HepG2 (cell line): ENCODE measurements around the gene ENTPD6. TPM values are rescaled to one million over a fixed set of nuclear protein-coding genes. Genes with fewer than 3 reads are reported as not detected.

Experiments
- ATAC-seq: fragments of 200-7000 bp; cut with Tn5 transposase; 3 replicates; pipeline ENCODE4 v1.9.1; 2020; ENCODE audit warnings: mild to moderate bottlenecking, moderate library complexity
- BruUV-seq: library from RNA; stranded (reverse); fragments of 400-500 nt; replicated peaks from 2 replicates; lab custom pipeline; 2021; lab: Mats Ljungman, UMichigan
- CTCF ChIA-PET: fragments of 300-600 bp; formaldehyde crosslinking; extraction: SDS; loops from one replicate; lab custom pipeline; 2021; ENCODE audit warnings: low total read pairs, inconsistent platforms, low intra/inter-chr PET ratio; lab: Yijun Ruan, JAX
- POLR2A ChIA-PET: fragments of 350-600 bp; sonication (Branson Sonifier 250); formaldehyde crosslinking; loops from one replicate; lab custom pipeline; 2020; ENCODE audit warnings: antibody characterized with exemption, inconsistent platforms; lab: Yijun Ruan, JAX
- DNase-seq: peaks from one replicate; pipeline ENCODE4 v3.0.0-alpha.2; 2015; ENCODE audit warnings: low spot score
- FAIRE-seq: peaks from 3 replicates; lab custom pipeline; 2011; peaks lifted over from hg19 to GRCh38; lab: Jason Lieb, UNC
- H2AFZ ChIP-seq: one replicate; pipeline ENCODE4 v1.6.1; 2011; ENCODE audit warnings: low read length, inconsistent platforms
- H3K27ac ChIP-seq: fragments of 300-600 bp; 3 replicates; pipeline ENCODE4 v1.8.0; 2011; ENCODE audit warnings: mixed run types, mild to moderate bottlenecking, mixed read lengths, low read length, inconsistent platforms; ENCODE audit not compliant: insufficient read depth; ENCODE audit errors: extremely low read length
- H3K27me3 ChIP-seq, 2 experiments: fragments of 200-600 bp in 1 of 2; 2 replicates in 1 of 2; 3 replicates in 1 of 2; pipeline versions ENCODE4 v1.6.0 to v1.8.0; 2011; ENCODE audit warnings: low read length in 2 of 2, mild to moderate bottlenecking in 2 of 2, moderate library complexity in 2 of 2, inconsistent platforms in 1 of 2; ENCODE audit not compliant: insufficient read depth in 2 of 2, control insufficient read depth in 1 of 2
- H3K36me3 ChIP-seq, 2 experiments: fragments of 200-600 bp in 1 of 2; replicated peaks in 1 of 2; 2 replicates in 1 of 2; 3 replicates in 1 of 2; pipeline versions ENCODE4 v1.5.1 to v1.8.0; 2011; ENCODE audit warnings: low read length in 2 of 2, inconsistent platforms in 1 of 2; ENCODE audit not compliant: insufficient read depth in 2 of 2, control insufficient read depth in 1 of 2
- H3K4me1 ChIP-seq: 2 replicates; pipeline ENCODE4 v1.5.1; 2012; ENCODE audit warnings: low read length, inconsistent platforms; ENCODE audit not compliant: insufficient read depth
- H3K4me2 ChIP-seq: 2 replicates; pipeline ENCODE4 v1.6.0; 2011; ENCODE audit warnings: low read depth, low read length, inconsistent platforms
- H3K4me3 ChIP-seq, 3 experiments: fragments of 200-600 bp in 1 of 3; sonication (generic), shearing (Covaris generic) in 1 of 3; replicated peaks in 1 of 3; 2 replicates each; pipeline ENCODE4 v1.5.1; 2011 to 2016; ENCODE audit warnings: low read length in 3 of 3, inconsistent platforms in 2 of 3, low read depth in 2 of 3, mild to moderate bottlenecking in 2 of 3, control low read depth in 1 of 3, mixed read lengths in 1 of 3; ENCODE audit not compliant: insufficient read depth in 1 of 3
- H3K79me2 ChIP-seq: one replicate; pipeline ENCODE4 v1.6.1; 2011; ENCODE audit warnings: low read length, inconsistent platforms; ENCODE audit not compliant: insufficient read depth
- H3K9ac ChIP-seq: 2 replicates; pipeline ENCODE4 v1.6.0; 2011; ENCODE audit warnings: mild to moderate bottlenecking, low read depth, low read length, inconsistent platforms; ENCODE audit not compliant: insufficient read depth
- H3K9me3 ChIP-seq: 2 replicates; pipeline ENCODE4 v1.5.1; 2012; ENCODE audit warnings: mild to moderate bottlenecking, low read length
- H4K20me1 ChIP-seq: 2 replicates; pipeline ENCODE4 v1.6.0; 2011; ENCODE audit warnings: inconsistent platforms, mild to moderate bottlenecking, low read length, moderate library complexity; ENCODE audit not compliant: insufficient read depth
- ATAD3A ChIP-seq: sonication (generic); formaldehyde crosslinking; IDR thresholded peaks from 2 replicates; pipeline ENCODE4 v1.4.0; 2020; ENCODE audit warnings: missing genetic modification reagents
- ELF1 ChIP-seq: sonication (generic); formaldehyde crosslinking; IDR thresholded peaks from 2 replicates; pipeline ENCODE4 v1.4.0; 2020; ENCODE audit warnings: missing genetic modification reagents
- GATAD2A ChIP-seq: IDR thresholded peaks from 2 replicates; pipeline ENCODE4 v1.6.1; 2016
- IKZF1 ChIP-seq: fragments of 450-650 bp; IDR thresholded peaks from 2 replicates; pipeline ENCODE4 v1.7.1; 2016
- KDM6A ChIP-seq: IDR thresholded peaks from 2 replicates; pipeline ENCODE4 v1.6.1; 2016; ENCODE audit warnings: low read depth
- NFKBIZ ChIP-seq: IDR thresholded peaks from 2 replicates; pipeline ENCODE4 v1.6.1; 2018; ENCODE audit warnings: missing genetic modification reagents, missing compliant biosample characterization
- PHF21A ChIP-seq: sonication (generic); formaldehyde crosslinking; IDR thresholded peaks from 2 replicates; pipeline ENCODE4 v1.5.0; 2020; ENCODE audit warnings: mild to moderate bottlenecking, missing genetic modification reagents
- PRDM15 ChIP-seq: sonication (generic); formaldehyde crosslinking; IDR thresholded peaks from 2 replicates; pipeline ENCODE4 v1.4.0; 2020; ENCODE audit warnings: missing genetic modification reagents
- THAP11 ChIP-seq: IDR thresholded peaks from 2 replicates; pipeline ENCODE4 v1.6.1; 2016; ENCODE audit warnings: missing biosample characterization, missing genetic modification reagents
- ZKSCAN8 ChIP-seq: IDR thresholded peaks from 2 replicates; pipeline ENCODE4 v1.6.1; 2016; ENCODE audit warnings: borderline replicate concordance, missing genetic modification reagents, missing compliant biosample characterization
- ZMYM4 ChIP-seq: sonication (generic); formaldehyde crosslinking; IDR thresholded peaks from 2 replicates; pipeline ENCODE4 v1.8.1; 2023; ENCODE audit warnings: mild to moderate bottlenecking, missing genetic modification reagents
- ZNF296 ChIP-seq: sonication (generic); formaldehyde crosslinking; conservative IDR thresholded peaks from 2 replicates; pipeline ENCODE4 v1.5.0; 2020; ENCODE audit warnings: mild to moderate bottlenecking, missing genetic modification reagents
- ZNF572 ChIP-seq: sonication (generic); formaldehyde crosslinking; IDR thresholded peaks from 2 replicates; pipeline ENCODE4 v1.5.1; 2020; ENCODE audit warnings: mild to moderate bottlenecking, missing genetic modification reagents
- ZNF577 ChIP-seq: sonication (generic); formaldehyde crosslinking; IDR thresholded peaks from 2 replicates; pipeline ENCODE4 v1.4.0; 2020; ENCODE audit warnings: mild to moderate bottlenecking, low read depth, missing genetic modification reagents, borderline replicate concordance
- ZNF687 ChIP-seq: sonication (generic); formaldehyde crosslinking; IDR thresholded peaks from 2 replicates; pipeline ENCODE4 v1.5.1; 2020; ENCODE audit warnings: mild to moderate bottlenecking, missing genetic modification reagents, moderate library complexity
- WGBS: methylation state at CpG from one replicate; pipeline ENCODE4 v1.1.6; 2017; ENCODE audit warnings: low lambda C conversion rate; 5-methylcytosine and 5-hydroxymethylcytosine counted together
- in situ Hi-C: cut with HindIII; loops from 2 replicates; pipeline ENCODE4 v1.10.0; 2017; ENCODE audit warnings: low pct_unique_long_range_greater_than_20kb; ENCODE audit not compliant: extremely low pct_ligation_motif_present
- intact Hi-C: fragments of 100-400 bp; cut with micrococcal nuclease; formaldehyde crosslinking; loops from one replicate; pipeline ENCODE4 v1.10.0; 2022; ENCODE audit not compliant: unreplicated experiment
- polyA plus RNA-seq, 8 experiments: library from polyadenylated mRNA; depleted of rRNA in 3 of 8; stranded (reverse) in 7 of 8; unstranded in 1 of 8; fragments of >200 nt; fragmentation: Illumina TruSeq in 4 of 8; extraction: Trizol in 4 of 8; gene quantifications; 2 replicates each; pipeline versions ENCODE4 v1.2.1 to v1.2.3, GENCODE V29; 2011 to 2016; ENCODE audit warnings: low read depth in 4 of 8, missing spikeins in 1 of 8, mixed read lengths in 1 of 8; ENCODE audit not compliant: insufficient read depth in 1 of 8
- total RNA-seq, 5 experiments: library from RNA; depleted of rRNA; stranded (reverse); fragments of >200 nt; fragmentation: Illumina TruSeq; extraction: Trizol; gene quantifications; 2 replicates each; pipeline ENCODE4 v1.2.3, GENCODE V29; 2016; ENCODE audit warnings: low read depth in 1 of 5

The ENTPD6 gene
- total and polyA plus RNA-seq, 2 of the 13 experiments (the other 11 are each of a cell fraction or from before 2014, with no cell fraction given): 164 to 172 TPM

DNA sequence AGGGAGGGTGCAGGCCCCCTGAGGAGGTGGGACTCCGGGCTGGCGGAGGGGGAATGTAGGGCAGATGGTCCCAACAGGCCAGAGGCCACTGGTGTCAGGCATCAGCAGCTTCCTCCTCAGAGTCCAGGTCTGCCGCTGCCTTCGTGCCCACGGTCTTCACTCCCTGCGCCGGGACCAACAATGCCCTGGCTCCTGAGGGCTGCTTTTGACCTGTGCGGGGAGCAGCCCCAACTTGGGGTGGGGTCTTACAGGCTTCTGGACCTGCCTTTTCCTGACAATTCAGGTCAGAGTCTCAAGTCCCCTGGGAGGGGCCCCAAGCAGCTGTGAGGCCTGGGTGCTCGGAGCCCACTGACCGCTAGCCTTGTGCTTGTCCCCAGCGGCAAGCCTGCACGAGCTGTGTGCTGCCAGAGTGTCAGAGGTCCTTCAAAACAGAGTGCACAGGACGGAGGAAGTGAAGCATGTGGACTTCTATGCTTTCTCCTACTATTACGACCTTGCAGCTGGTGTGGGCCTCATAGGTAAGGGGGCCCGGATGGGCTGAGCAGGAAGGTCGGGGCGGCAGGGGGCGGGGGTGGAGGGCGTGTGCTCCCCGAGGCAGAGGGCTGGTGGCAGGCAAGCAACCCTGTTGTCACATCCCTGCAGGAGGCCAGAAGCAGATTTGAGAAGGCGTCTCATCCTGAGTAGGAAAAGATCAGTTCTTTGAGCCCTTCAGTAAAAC, 27.1 kb downstream of the ENTPD6 start (continued):
- TF ChIP-seq ZNF687 (CRISPR knock-in tag) (peak; percentile 73), ZNF296 (CRISPR knock-in tag) (peak; percentile 37; the same call in 1 of the 2 replicates)

- POLR2A ChIA-PET: interaction anchor here (2.2 to 6.5 kb wide), 3 partner anchors 10 to 27 kb away, joined by 9 to 72 read pairs (median 15); partner anchors contain the start of genes ENTPD6 and PYGB
- peaks cover 48% of the 10 kb centered on the region for H3K4me1 ChIP-seq
- no peaks in the 10 kb centered on the region for H4K20me1 ChIP-seq
- no peaks in the 10 kb centered on the region for H3K27me3 ChIP-seq
- no peak overlapping the region for H3K4me3 ChIP-seq
- no peak overlapping the region for H3K4me2 ChIP-seq
- CTCF ChIA-PET: interaction anchor here (1.4 kb wide), 1 partner anchor 24 kb away, joined by 11 read pairs; the partner anchor contains the start of gene PYGB
- ATAC-seq (peak; percentile 81), DNase-seq (peak; percentile 91), FAIRE-seq (peak; percentile 79)
- no peak overlapping the region for H3K9ac ChIP-seq
- 71% methylated on average over 8 of the region's 8 CpGs for WGBS
- intact Hi-C loops (loop anchor here (1.0 to 2.0 kb wide), 2 partner anchors 24 to 28 kb away; partner anchors contain the start of gene ENTPD6), in situ Hi-C loops (no loop called here)
- no TSS peak for BruUV-seq
- H2AFZ ChIP-seq: no peak overlapping the region
- peak overlapping the region; percentile 54 for H3K27ac ChIP-seq
- H3K79me2 ChIP-seq: no peaks in the 10 kb centered on the region
- H3K36me3 ChIP-seq: peaks cover 15 to 26% of the 10 kb centered on the region in 2 experiments
- no peaks in the 10 kb centered on the region for H3K9me3 ChIP-seq
- TF ChIP-seq ZNF577 (CRISPR knock-in tag) (no peak), IKZF1 (no peak), NFKBIZ (no peak), THAP11 (peak; percentile 31; the same call in 1 of the 2 replicates), ATAD3A (CRISPR knock-in tag) (no peak), ZKSCAN8 (CRISPR knock-in tag) (0 out of 2 replicates have a peak, but pooled peaks have one; percentile 23), GATAD2A (CRISPR knock-in tag) (peak; percentile 46; the same call in 1 of the 2 replicates), PRDM15 (CRISPR knock-in tag) (no peak), ZMYM4 (CRISPR knock-in tag) (peak; percentile 60; the same call in 1 of the 2 replicates), ELF1 (0 out of 2 replicates have a peak, but pooled peaks have one; percentile 34), ZNF572 (CRISPR knock-in tag) (peak; percentile 86), PHF21A (0 out of 2 replicates have a peak, but pooled peaks have one; percentile 37), KDM6A (CRISPR knock-in tag) (no peak)
Measured at GRCh38 chr20:25223179-25223661, 27.7 kb downstream of the ENTPD6 start.
